ENCODE results near the gene SLC4A2. TPM values are rescaled to one million over a fixed set of nuclear protein-coding genes. Genes with fewer than 3 reads are reported as not detected.

SLC4A2 gene
- total and polyA plus RNA-seq, 4 experiments from 2014 or later = 12.8 to 84.7 (median 53.5) TPM

DNA sequence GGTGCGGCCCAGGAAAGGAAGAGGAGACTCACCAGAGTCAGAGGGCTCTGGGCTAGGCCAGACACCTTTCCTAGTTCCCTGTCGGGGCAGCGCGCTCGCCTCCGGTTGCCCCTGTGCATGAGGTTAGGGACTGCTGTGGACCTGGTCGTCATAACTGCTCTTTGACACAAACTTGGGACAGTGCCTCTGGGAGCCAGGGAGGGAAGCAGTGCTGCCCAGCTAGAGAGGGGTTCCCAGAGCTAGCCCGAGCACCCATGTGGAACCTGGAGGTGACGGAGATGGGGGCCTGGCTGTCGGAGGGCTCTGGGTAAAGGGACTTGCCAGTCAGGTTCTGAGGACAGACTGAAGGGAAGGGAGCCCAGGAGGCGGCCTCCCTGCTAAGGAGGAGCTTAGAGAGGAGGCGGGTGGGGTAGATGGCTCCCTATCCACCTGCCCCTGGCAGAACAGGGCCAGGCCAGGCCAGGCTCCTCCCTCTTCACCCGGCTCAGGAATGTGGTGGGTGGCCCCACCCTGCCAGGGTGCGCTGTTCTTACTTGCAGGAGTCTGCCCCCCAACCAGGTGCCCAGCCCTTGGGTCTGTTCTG, 56.5 kb downstream of the SLC4A2 start:
- Mint-ChIP-seq H3K27me3 (no peaks in the 10 kb centered on the region), H3K27ac (peak overlapping the region in 5 of 7 donors; percentile 51 to 95 (median 85)), H3K9me3 (peaks cover 0 to 1% (median 0%) of the 10 kb centered on the region in 8 donors), H3K36me3 (peaks cover 3 to 22% of the 10 kb centered on the region in 2 donors), H3K4me1 (peaks cover 3 to 35% (median 23%) of the 10 kb centered on the region in 4 donors), H3K4me3 (peak overlapping the region; percentile 67 to 80 (median 75))
- intact Hi-C loops (cut with micrococcal nuclease) = loop anchor here (2.0 kb wide), 1 partner anchor 57 kb away; no protein-coding TSS in a partner anchor
- no peaks in the 10 kb centered on the region for H3K36me3 ChIP-seq (ENCODE audit: insufficient read depth, low read length)
- H3K27me3 ChIP-seq (ENCODE audit: insufficient read depth, low read length) = no peaks in the 10 kb centered on the region
- ChIA-PET POLR2A (ENCODE audit: partially characterized antibody) (interaction anchor here (0.5 to 1.9 kb wide), 5 partner anchors 8 to 101 kb away, joined by 4 to 7 read pairs (median 6); partner anchors contain the start of gene TMUB1), CTCF (ENCODE audit: partially characterized antibody) (interaction anchor here (1.0 to 2.8 kb wide), 3 partner anchors 8 to 130 kb away, joined by 3 to 13 read pairs (median 4); no protein-coding TSS in a partner anchor)
- peak overlapping the region; percentile 21 for H3K27ac ChIP-seq (ENCODE audit: low read depth, low read length)
- no peak overlapping the region for H3K4me3 ChIP-seq (ENCODE audit: low read length in 2 of 2)
- H3K4me1 ChIP-seq (ENCODE audit: insufficient read depth, low read length) = peaks cover 31% of the 10 kb centered on the region
- H3K9me3 ChIP-seq (ENCODE audit: control insufficient read depth in 1 of 2, low read length in 2 of 2) = no peaks in the 10 kb centered on the region
- peak in 1 of 5 donors; percentile 48 for DNase-seq

DNA sequence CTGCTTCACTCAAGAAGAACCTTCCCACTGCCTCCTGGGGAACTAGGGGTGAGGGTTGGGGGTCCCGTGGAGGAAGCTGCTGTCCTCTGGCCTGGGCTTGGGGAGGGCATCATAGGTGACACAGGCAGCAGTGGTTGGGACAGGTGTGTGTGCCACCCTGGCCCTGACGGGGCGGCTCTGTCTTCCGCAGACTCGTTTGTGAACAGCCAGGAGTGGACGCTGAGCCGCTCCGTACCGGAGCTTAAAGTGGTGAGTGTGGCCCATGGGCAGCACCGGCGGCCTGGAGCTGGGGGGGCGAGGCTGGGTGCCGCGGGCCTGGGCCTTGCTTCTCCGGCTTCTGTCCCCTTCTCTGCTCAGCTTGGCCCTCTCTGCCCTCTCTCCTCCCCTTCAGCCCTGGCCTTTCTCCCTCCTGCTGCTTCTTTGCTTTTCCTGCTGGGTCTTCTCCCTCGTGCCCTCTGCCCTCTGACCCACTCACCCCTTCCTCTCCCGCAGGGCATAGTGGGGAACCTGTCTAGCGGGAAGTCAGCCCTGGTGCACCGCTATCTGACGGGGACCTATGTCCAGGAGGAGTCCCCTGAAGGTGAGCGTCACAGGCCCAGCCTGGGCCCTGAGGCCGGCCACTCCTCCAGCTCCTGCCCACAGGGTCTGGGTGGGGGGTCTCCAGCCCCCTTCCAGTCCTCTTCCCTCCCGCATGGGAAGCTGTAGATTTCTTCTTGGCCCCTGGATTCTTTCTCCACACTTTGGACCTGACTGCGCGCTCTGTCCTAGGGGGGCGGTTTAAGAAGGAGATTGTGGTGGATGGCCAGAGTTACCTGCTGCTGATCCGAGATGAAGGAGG, 57.4 kb downstream of the SLC4A2 start:
- no peaks in the 10 kb centered on the region for H3K27me3 Mint-ChIP-seq
- peak overlapping the region; percentile 74 to 88 (median 83) for H3K4me3 Mint-ChIP-seq
- H3K27ac ChIP-seq (ENCODE audit: low read depth, low read length) = peak overlapping the region; percentile 44
- ChIA-PET CTCF (ENCODE audit: partially characterized antibody) (interaction anchor here (0.9 to 2.8 kb wide), 4 partner anchors 9 to 219 kb away, joined by 3 to 13 read pairs (median 4); no protein-coding TSS in a partner anchor), POLR2A (ENCODE audit: partially characterized antibody) (interaction anchor here (1.1 to 1.9 kb wide), 4 partner anchors 10 to 115 kb away, joined by 3 to 6 read pairs (median 4); partner anchors contain the start of genes CHPF2 and FASTK)
- peaks cover 11 to 30% of the 10 kb centered on the region in 2 donors for H3K36me3 Mint-ChIP-seq
- peak in 1 of 5 donors; percentile 37 for DNase-seq
- peak overlapping the region; percentile 17 to 38 for H3K4me3 ChIP-seq (ENCODE audit: low read length in 2 of 2)
- no peaks in the 10 kb centered on the region for H3K27me3 ChIP-seq (ENCODE audit: insufficient read depth, low read length)
- no peaks in the 10 kb centered on the region for H3K36me3 ChIP-seq (ENCODE audit: insufficient read depth, low read length)
- H3K4me1 ChIP-seq (ENCODE audit: insufficient read depth, low read length) = peaks cover 26% of the 10 kb centered on the region
- no peaks in the 10 kb centered on the region for H3K9me3 ChIP-seq (ENCODE audit: control insufficient read depth in 1 of 2, low read length in 2 of 2)
- peaks cover 3 to 40% (median 24%) of the 10 kb centered on the region in 4 donors for H3K4me1 Mint-ChIP-seq
- peak overlapping the region; percentile 76 to 97 (median 93) for H3K27ac Mint-ChIP-seq
- intact Hi-C loops (cut with micrococcal nuclease) = loop anchor here (2.0 kb wide), 1 partner anchor 56 kb away; no protein-coding TSS in a partner anchor
- H3K9me3 Mint-ChIP-seq = peaks cover 0 to 2% (median 0%) of the 10 kb centered on the region in 8 donors

DNA sequence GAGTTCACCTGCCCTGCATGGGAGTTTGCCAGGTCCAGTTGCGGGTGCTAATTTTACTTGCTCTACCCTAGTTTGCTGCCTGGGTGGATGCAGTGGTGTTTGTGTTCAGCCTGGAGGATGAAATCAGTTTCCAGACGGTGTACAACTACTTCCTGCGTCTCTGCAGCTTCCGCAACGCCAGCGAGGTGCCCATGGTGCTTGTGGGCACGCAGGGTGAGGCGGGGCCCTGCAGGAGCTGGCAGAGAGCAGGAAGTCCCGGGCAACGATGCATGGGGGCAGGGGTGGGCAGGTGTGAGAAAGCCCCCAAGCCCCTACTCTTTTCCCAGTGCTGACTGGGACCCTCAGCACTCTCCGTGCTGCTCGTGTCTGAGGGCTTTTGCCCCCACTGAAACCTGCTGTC, 58.2 kb downstream of the SLC4A2 start:
- H3K27me3 Mint-ChIP-seq = no peaks in the 10 kb centered on the region
- intact Hi-C loops (cut with micrococcal nuclease) = loop anchor here (2.0 kb wide), 1 partner anchor 55 kb away; no protein-coding TSS in a partner anchor
- peaks cover 3 to 41% (median 24%) of the 10 kb centered on the region in 4 donors for H3K4me1 Mint-ChIP-seq
- Histone ChIP-seq H3K27ac (ENCODE audit: low read depth, low read length) (peak overlapping the region; percentile 44), H3K4me3 (ENCODE audit: low read length in 2 of 2) (peak overlapping the region; percentile 17 to 38), H3K4me1 (ENCODE audit: insufficient read depth, low read length) (peaks cover 26% of the 10 kb centered on the region), H3K27me3 (ENCODE audit: insufficient read depth, low read length) (no peaks in the 10 kb centered on the region), H3K36me3 (ENCODE audit: insufficient read depth, low read length) (no peaks in the 10 kb centered on the region), H3K9me3 (ENCODE audit: control insufficient read depth in 1 of 2, low read length in 2 of 2) (no peaks in the 10 kb centered on the region)
- peak overlapping the region; percentile 74 to 88 (median 83) for H3K4me3 Mint-ChIP-seq
- H3K9me3 Mint-ChIP-seq = peaks cover 0 to 2% (median 0%) of the 10 kb centered on the region in 8 donors
- H3K27ac Mint-ChIP-seq = peak overlapping the region; percentile 76 to 97 (median 93)
- POLR2A ChIA-PET (ENCODE audit: partially characterized antibody) = interaction anchor here (1.1 to 1.9 kb wide), 4 partner anchors 10 to 115 kb away, joined by 3 to 6 read pairs (median 4); partner anchors contain the start of genes CHPF2 and FASTK
- DNase-seq = peak; percentile 42 to 76 (median 64)
- CTCF ChIA-PET (ENCODE audit: partially characterized antibody) = interaction anchor here (0.8 to 2.8 kb wide), 5 partner anchors 10 to 219 kb away, joined by 3 to 13 read pairs (median 3); partner anchors contain the start of gene ABCB8
- H3K36me3 Mint-ChIP-seq = peaks cover 11 to 30% of the 10 kb centered on the region in 2 donors

DNA sequence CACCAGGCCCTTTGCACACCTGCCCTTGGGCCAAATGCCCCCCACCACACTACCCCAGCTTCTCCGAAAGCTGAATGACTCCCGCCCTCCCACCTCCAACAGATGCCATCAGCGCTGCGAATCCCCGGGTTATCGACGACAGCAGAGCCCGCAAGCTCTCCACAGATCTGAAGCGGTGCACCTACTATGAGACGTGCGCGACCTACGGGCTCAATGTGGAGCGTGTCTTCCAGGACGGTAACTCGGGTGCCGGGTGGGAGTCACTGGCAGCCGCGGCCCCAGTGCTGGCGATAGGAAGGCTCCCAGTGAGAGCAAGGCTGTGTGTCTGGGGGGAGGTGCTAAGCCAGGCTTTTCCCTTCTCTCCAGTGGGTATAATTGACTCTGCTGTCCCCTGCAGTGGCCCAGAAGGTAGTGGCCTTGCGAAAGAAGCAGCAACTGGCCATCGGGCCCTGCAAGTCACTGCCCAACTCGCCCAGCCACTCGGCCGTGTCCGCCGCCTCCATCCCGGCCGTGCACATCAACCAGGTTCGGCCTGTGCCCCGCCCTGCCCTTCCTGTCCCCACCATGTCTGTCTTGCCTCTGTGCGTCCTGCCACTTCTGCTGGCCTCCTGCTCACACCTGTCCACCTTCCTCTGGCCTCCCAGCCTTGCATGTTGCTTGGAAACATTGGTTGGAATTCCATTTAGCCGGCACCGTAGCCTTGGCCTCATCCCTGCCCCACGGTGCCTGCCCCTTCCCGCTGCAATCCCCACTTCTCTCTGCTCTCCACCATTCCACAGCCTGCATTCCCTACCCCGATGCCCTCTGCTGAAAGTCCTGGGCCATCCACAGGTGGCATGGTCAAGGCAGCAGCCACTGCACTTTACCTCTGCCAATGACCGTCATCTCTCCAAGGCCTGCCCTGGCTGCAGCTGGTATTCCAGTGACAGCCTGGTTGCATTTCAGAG, 59.0 kb downstream of the SLC4A2 start:
- Histone ChIP-seq H3K4me1 (ENCODE audit: insufficient read depth, low read length) (peaks cover 26% of the 10 kb centered on the region), H3K4me3 (ENCODE audit: low read length in 2 of 2) (peak overlapping the region in 1 of 2 donors; percentile 22), H3K27ac (ENCODE audit: low read depth, low read length) (no peak overlapping the region), H3K9me3 (ENCODE audit: control insufficient read depth in 1 of 2, low read length in 2 of 2) (no peaks in the 10 kb centered on the region), H3K27me3 (ENCODE audit: insufficient read depth, low read length) (no peaks in the 10 kb centered on the region), H3K36me3 (ENCODE audit: insufficient read depth, low read length) (no peaks in the 10 kb centered on the region)
- Mint-ChIP-seq H3K4me1 (peaks cover 3 to 41% (median 21%) of the 10 kb centered on the region in 4 donors), H3K27me3 (no peaks in the 10 kb centered on the region), H3K36me3 (peaks cover 11 to 30% of the 10 kb centered on the region in 2 donors), H3K9me3 (peaks cover 0 to 2% (median 0%) of the 10 kb centered on the region in 8 donors), H3K4me3 (peak overlapping the region in 4 of 8 donors; percentile 31 to 88 (median 78)), H3K27ac (peak overlapping the region in 4 of 7 donors; percentile 29 to 93 (median 72))
- ChIA-PET CTCF (ENCODE audit: partially characterized antibody) (interaction anchor here (0.8 to 2.8 kb wide), 4 partner anchors 7 to 184 kb away, joined by 3 to 13 read pairs (median 4); partner anchors contain the start of gene ABCB8), POLR2A (ENCODE audit: partially characterized antibody) (interaction anchor here (1.1 to 1.3 kb wide), 2 partner anchors 38 to 114 kb away, joined by 3 read pairs; partner anchors contain the start of genes CHPF2 and FASTK)
- peak in 1 of 5 donors; percentile 8 for DNase-seq
- intact Hi-C loops (cut with micrococcal nuclease) = no loop called here

DNA sequence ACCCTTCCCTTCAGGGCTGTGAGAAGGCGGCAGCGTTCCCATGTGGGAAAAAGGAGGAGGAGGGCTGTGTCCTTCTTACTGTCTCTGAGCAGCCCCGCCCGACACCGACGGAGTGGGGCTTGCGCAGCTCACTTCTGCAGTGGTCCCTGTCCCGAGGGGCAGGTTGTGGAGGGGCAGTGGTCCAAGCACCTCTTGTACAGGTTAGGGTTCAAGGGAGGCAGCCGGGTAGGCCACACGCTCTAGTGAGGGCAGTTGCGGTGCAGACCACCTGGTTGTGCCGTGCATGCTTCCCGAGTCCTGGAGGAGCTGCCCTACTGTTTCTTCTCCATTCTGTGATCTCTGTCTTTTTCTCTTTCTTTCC, 59.6 kb downstream of the SLC4A2 start:
- Mint-ChIP-seq H3K9me3 (peaks cover 0 to 2% (median 0%) of the 10 kb centered on the region in 8 donors), H3K27ac (peak overlapping the region in 1 of 7 donors; percentile 85), H3K27me3 (no peaks in the 10 kb centered on the region), H3K36me3 (peaks cover 15 to 35% of the 10 kb centered on the region in 2 donors), H3K4me3 (peak overlapping the region in 2 of 8 donors; percentile 5 to 36), H3K4me1 (peaks cover 5 to 41% (median 25%) of the 10 kb centered on the region in 4 donors)
- CTCF ChIA-PET (ENCODE audit: partially characterized antibody) = interaction anchor here (1.0 to 2.0 kb wide), 3 partner anchors 8 to 91 kb away, joined by 4 read pairs; partner anchors contain the start of gene ABCB8
- Histone ChIP-seq H3K4me3 (ENCODE audit: low read length in 2 of 2) (no peak overlapping the region), H3K9me3 (ENCODE audit: control insufficient read depth in 1 of 2, low read length in 2 of 2) (no peaks in the 10 kb centered on the region), H3K27me3 (ENCODE audit: insufficient read depth, low read length) (no peaks in the 10 kb centered on the region), H3K36me3 (ENCODE audit: insufficient read depth, low read length) (no peaks in the 10 kb centered on the region), H3K4me1 (ENCODE audit: insufficient read depth, low read length) (peaks cover 28% of the 10 kb centered on the region), H3K27ac (ENCODE audit: low read depth, low read length) (no peak overlapping the region)
- peak in 1 of 5 donors; percentile 7 for DNase-seq
- intact Hi-C loops (cut with micrococcal nuclease) = no loop called here
- POLR2A ChIA-PET (ENCODE audit: partially characterized antibody) = no interaction called here

DNA sequence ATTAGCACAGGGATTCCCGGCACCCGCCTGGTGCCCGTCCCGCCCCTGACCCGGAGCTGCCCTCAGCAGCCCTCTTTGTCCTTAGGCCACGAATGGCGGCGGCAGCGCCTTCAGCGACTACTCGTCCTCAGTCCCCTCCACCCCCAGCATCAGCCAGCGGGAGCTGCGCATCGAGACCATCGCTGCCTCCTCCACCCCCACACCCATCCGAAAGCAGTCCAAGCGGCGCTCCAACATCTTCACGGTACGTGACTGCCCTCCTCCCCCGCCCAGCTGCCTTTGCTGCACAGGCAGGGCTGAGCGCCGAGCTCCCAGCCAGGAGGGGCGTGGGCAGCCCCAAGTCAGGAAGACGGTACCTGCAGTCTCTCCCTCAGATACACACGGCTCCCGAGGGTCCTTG, 60.5 kb downstream of the SLC4A2 start:
- no peaks in the 10 kb centered on the region for H3K9me3 ChIP-seq (ENCODE audit: control insufficient read depth in 1 of 2, low read length in 2 of 2)
- peak in 1 of 5 donors; percentile 25 for DNase-seq
- Mint-ChIP-seq H3K27me3 (no peaks in the 10 kb centered on the region), H3K27ac (no peak overlapping the region), H3K4me1 (peaks cover 5 to 46% (median 26%) of the 10 kb centered on the region in 4 donors), H3K4me3 (no peak overlapping the region), H3K9me3 (peaks cover 0 to 2% (median 0%) of the 10 kb centered on the region in 8 donors), H3K36me3 (peaks cover 16 to 37% of the 10 kb centered on the region in 2 donors)
- H3K27me3 ChIP-seq (ENCODE audit: insufficient read depth, low read length) = no peaks in the 10 kb centered on the region
- ChIA-PET CTCF (ENCODE audit: partially characterized antibody) (interaction anchor here (1.0 to 2.0 kb wide), 3 partner anchors 9 to 92 kb away, joined by 4 read pairs; partner anchors contain the start of gene ABCB8), POLR2A (ENCODE audit: partially characterized antibody) (no interaction called here)
- H3K4me1 ChIP-seq (ENCODE audit: insufficient read depth, low read length) = peaks cover 30% of the 10 kb centered on the region
- H3K36me3 ChIP-seq (ENCODE audit: insufficient read depth, low read length) = no peaks in the 10 kb centered on the region
- intact Hi-C loops (cut with micrococcal nuclease) = no loop called here
- no peak overlapping the region for H3K27ac ChIP-seq (ENCODE audit: low read depth, low read length)
- H3K4me3 ChIP-seq (ENCODE audit: low read length in 2 of 2) = no peak overlapping the region
